GM10248 (cell line): ENCODE data around the gene DPH3.

Experiments used
- CTCF ChIA-PET: fragments of 300-600 bp; sonication (Branson Sonifier 250); formaldehyde crosslinking; extraction: SDS; loops from one replicate; lab custom pipeline; 2021; ENCODE audit warnings: antibody characterized with exemption; lab: Yijun Ruan, JAX
- POLR2A ChIA-PET: fragments of 350-650 bp; sonication (Branson Sonifier 250); formaldehyde crosslinking; extraction: SDS; loops from one replicate; lab custom pipeline; 2020; ENCODE audit warnings: antibody characterized with exemption; lab: Yijun Ruan, JAX
- DNase-seq: peaks from one replicate; pipeline ENCODE4 v3.0.0; 2012; ENCODE audit errors: extremely low spot score
- CTCF ChIP-seq: IDR thresholded peaks from 2 replicates; pipeline ENCODE4 v1.5.1; 2012; ENCODE audit warnings: mild to moderate bottlenecking, low read depth; ENCODE audit errors: extremely low read depth, missing control alignments, control extremely low read depth

The DPH3 gene

GRCh38 chr3:16249336-16249735 lies 15.4 kb downstream of the DPH3 start:
- TF ChIP-seq CTCF, result peak; percentile 26
- ChIA-PET CTCF (interaction anchor here (1.5 to 2.6 kb wide), 5 partner anchors 15 to 1049 kb away, joined by 3 to 21 read pairs (median 6); partner anchors contain the start of genes DPH3 and OXNAD1), POLR2A (no interaction called here)
- no peak for DNase-seq

- ChIA-PET CTCF (interaction anchor here (0.7 to 2.6 kb wide), 16 partner anchors 10 to 1165 kb away, joined by 3 to 21 read pairs (median 4); partner anchors contain the start of genes DPH3 and OXNAD1), POLR2A (no interaction called here)
- TF ChIP-seq CTCF, result no peak
- no peak for DNase-seq
Measured at GRCh38 chr3:16248556-16248955, 16.2 kb downstream of the DPH3 start.

DNA sequence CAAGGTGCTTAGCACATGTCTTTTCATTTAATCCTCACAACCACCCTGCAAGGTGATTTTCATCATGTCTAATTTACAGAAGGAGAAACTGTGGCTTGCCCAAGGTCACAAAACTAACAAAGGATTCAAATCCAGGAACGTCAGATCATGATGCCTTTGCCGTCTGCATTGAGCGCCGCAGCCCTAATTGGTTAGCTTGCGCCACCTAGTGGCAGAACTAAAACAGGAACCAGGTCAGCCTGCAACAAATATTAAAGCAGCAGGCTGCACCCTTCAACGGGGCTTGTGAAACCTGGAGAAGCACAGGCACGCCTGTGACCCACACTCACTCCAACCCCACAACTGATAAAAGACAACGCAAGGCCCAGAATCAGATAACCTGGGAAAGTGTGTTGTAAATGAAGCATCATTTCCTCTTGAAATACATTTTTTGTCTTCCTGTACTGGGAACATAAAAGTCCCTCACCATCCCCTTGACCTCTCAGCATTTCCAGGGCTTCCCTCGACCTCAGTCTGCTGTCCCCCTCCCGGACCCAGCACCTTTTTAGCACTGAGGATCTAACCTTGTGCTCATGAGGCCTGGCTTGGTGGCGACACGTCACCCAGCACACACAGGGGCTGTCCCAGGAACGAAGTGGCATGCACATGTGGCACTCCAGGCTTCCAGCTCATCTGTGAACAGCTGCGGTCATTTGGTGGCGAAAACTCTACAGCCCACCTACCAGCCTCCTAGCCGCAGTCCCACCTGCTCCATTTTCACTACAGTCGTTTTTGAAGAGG lies 17.3 kb downstream of the DPH3 start:
- ChIA-PET POLR2A (no interaction called here), CTCF (interaction anchor here (0.7 to 2.6 kb wide), 25 partner anchors 11 to 1166 kb away, joined by 3 to 21 read pairs (median 4); partner anchors contain the start of genes DPH3 and OXNAD1)
- DNase-seq, result peak; percentile 78
- TF ChIP-seq CTCF, result peak; percentile 94

- TF ChIP-seq CTCF, result no peak
- CTCF ChIA-PET, result interaction anchor here (1.1 to 1.3 kb wide), 3 partner anchors 12 to 198 kb away, joined by 3 to 7 read pairs (median 5); no protein-coding TSS in a partner anchor
- no peak for DNase-seq
- POLR2A ChIA-PET, result no interaction called here
Measured at GRCh38 chr3:16245609-16246008, 19.1 kb downstream of the DPH3 start.

GRCh38 chr3:16243706-16244490 lies 20.8 kb downstream of the DPH3 start:
- TF ChIP-seq CTCF, result no peak
- POLR2A ChIA-PET, result no interaction called here
- DNase-seq, result no peak
- CTCF ChIA-PET, result interaction anchor here (0.7 to 3.6 kb wide), 12 partner anchors 9 to 614 kb away, joined by 3 to 21 read pairs (median 3); no protein-coding TSS in a partner anchor

- TF ChIP-seq CTCF, result no peak
- DNase-seq, result no peak
- ChIA-PET CTCF (interaction anchor here (3.6 kb wide), 1 partner anchor 193 kb away, joined by 21 read pairs; no protein-coding TSS in a partner anchor), POLR2A (no interaction called here)
Measured at GRCh38 chr3:16242177-16242576, 22.6 kb downstream of the DPH3 start.
